Measurements from ENCODE around the gene THBS2. TPM values are rescaled to one million over a fixed set of nuclear protein-coding genes. Genes with fewer than 3 reads are reported as not detected.

The THBS2 gene
- total and polyA plus RNA-seq, 4 donors = 5.5 to 35.4 (median 24.1) TPM

GRCh38 chr6:169240125-169240524, 13.5 kb downstream of the THBS2 start:
- H3K9me3 ChIP-seq (ENCODE audit: control insufficient read depth in 4 of 4, insufficient read depth in 3 of 4, low read length in 3 of 4) = no peaks in the 10 kb centered on the region
- no peak overlapping the region for H3K4me3 ChIP-seq
- H3K4me1 ChIP-seq (ENCODE audit: control insufficient read depth in 5 of 5, insufficient read depth in 5 of 5, low read length in 5 of 5) = no peaks in the 10 kb centered on the region
- no peak overlapping the region for H3K27ac ChIP-seq (ENCODE audit: low read depth in 1 of 2, low read length in 1 of 2)
- H3K9ac ChIP-seq (ENCODE audit: insufficient read depth in 1 of 2, low read length in 2 of 2) = no peak overlapping the region
- WGBS, 2 donors = 64 to 76% methylated on average over 11 of the region's 11 CpGs
- H3K36me3 ChIP-seq (ENCODE audit: control insufficient read depth in 4 of 4, insufficient read depth in 4 of 4, low read length in 4 of 4) = no peaks in the 10 kb centered on the region
- ATAC-seq (ENCODE audit: insufficient read depth, low FRiP score) (no peak), DNase-seq (peak; percentile 19 to 64 (median 42))
- TF ChIP-seq CTCF (IDR thresholded peaks at IDR 0.05; ENCODE audit: control extremely low read depth, extremely low read depth) = no peak
- no peaks in the 10 kb centered on the region for H3K27me3 ChIP-seq (ENCODE audit: control insufficient read depth in 3 of 3, insufficient read depth in 3 of 3, low read length in 2 of 3)

GRCh38 chr6:169239181-169239580, 14.5 kb downstream of the THBS2 start:
- Histone ChIP-seq H3K27me3 (ENCODE audit: control insufficient read depth in 3 of 3, insufficient read depth in 3 of 3, low read length in 2 of 3) (no peaks in the 10 kb centered on the region), H3K9me3 (ENCODE audit: control insufficient read depth in 4 of 4, insufficient read depth in 3 of 4, low read length in 3 of 4) (no peaks in the 10 kb centered on the region), H3K4me1 (ENCODE audit: control insufficient read depth in 5 of 5, insufficient read depth in 5 of 5, low read length in 5 of 5) (no peaks in the 10 kb centered on the region), H3K9ac (ENCODE audit: insufficient read depth in 1 of 2, low read length in 2 of 2) (no peak overlapping the region), H3K4me3 (no peak overlapping the region), H3K27ac (ENCODE audit: low read depth in 1 of 2, low read length in 1 of 2) (no peak overlapping the region), H3K36me3 (ENCODE audit: control insufficient read depth in 4 of 4, insufficient read depth in 4 of 4, low read length in 4 of 4) (no peaks in the 10 kb centered on the region)
- no peak for TF ChIP-seq CTCF (IDR thresholded peaks at IDR 0.05; ENCODE audit: control extremely low read depth, extremely low read depth)
- DNase-seq (no peak), ATAC-seq (ENCODE audit: insufficient read depth, low FRiP score) (no peak)
- 80 to 85% methylated on average over 7 of the region's 7 CpGs for WGBS, 2 donors

GRCh38 chr6:169238766-169239165, 14.9 kb downstream of the THBS2 start:
- WGBS, 2 donors = 87 to 88% methylated on average over 8 of the region's 8 CpGs
- no peak for TF ChIP-seq CTCF (IDR thresholded peaks at IDR 0.05; ENCODE audit: control extremely low read depth, extremely low read depth)
- Histone ChIP-seq H3K4me3 (no peak overlapping the region), H3K27me3 (ENCODE audit: control insufficient read depth in 3 of 3, insufficient read depth in 3 of 3, low read length in 2 of 3) (no peaks in the 10 kb centered on the region), H3K9ac (ENCODE audit: insufficient read depth in 1 of 2, low read length in 2 of 2) (no peak overlapping the region), H3K36me3 (ENCODE audit: control insufficient read depth in 4 of 4, insufficient read depth in 4 of 4, low read length in 4 of 4) (no peaks in the 10 kb centered on the region), H3K4me1 (ENCODE audit: control insufficient read depth in 5 of 5, insufficient read depth in 5 of 5, low read length in 5 of 5) (no peaks in the 10 kb centered on the region), H3K27ac (ENCODE audit: low read depth in 1 of 2, low read length in 1 of 2) (no peak overlapping the region), H3K9me3 (ENCODE audit: control insufficient read depth in 4 of 4, insufficient read depth in 3 of 4, low read length in 3 of 4) (peaks cover 0 to 2% (median under 1%) of the 10 kb centered on the region in 4 donors)
- ATAC-seq (ENCODE audit: insufficient read depth, low FRiP score) (no peak), DNase-seq (no peak)

- ATAC-seq (ENCODE audit: insufficient read depth, low FRiP score) = no peak
- Histone ChIP-seq H3K4me3 (no peak overlapping the region), H3K4me1 (ENCODE audit: control insufficient read depth in 5 of 5, insufficient read depth in 5 of 5, low read length in 5 of 5) (no peaks in the 10 kb centered on the region), H3K9ac (ENCODE audit: insufficient read depth in 1 of 2, low read length in 2 of 2) (no peak overlapping the region), H3K27me3 (ENCODE audit: control insufficient read depth in 3 of 3, insufficient read depth in 3 of 3, low read length in 2 of 3) (no peaks in the 10 kb centered on the region), H3K36me3 (ENCODE audit: control insufficient read depth in 4 of 4, insufficient read depth in 4 of 4, low read length in 4 of 4) (no peaks in the 10 kb centered on the region), H3K27ac (ENCODE audit: low read depth in 1 of 2, low read length in 1 of 2) (no peak overlapping the region), H3K9me3 (ENCODE audit: control insufficient read depth in 4 of 4, insufficient read depth in 3 of 4, low read length in 3 of 4) (peaks cover 0 to 5% (median 2%) of the 10 kb centered on the region in 4 donors)
- no peak for TF ChIP-seq CTCF (IDR thresholded peaks at IDR 0.05; ENCODE audit: control extremely low read depth, extremely low read depth)
- no peak for DNase-seq
- WGBS, 2 donors = 85 to 86% methylated on average over 25 of the region's 25 CpGs
Observed at GRCh38 chr6:169237496-169238134, 16.0 kb downstream of the THBS2 start.

Data from lung (tissue), 12 donors.